AML-193 (cell line): ENCODE measurements around the gene CFAP46.

Source experiments
- DNase-seq, 2 experiments: peaks; one replicate each; lab custom pipeline; 2025; lab: John Stamatoyannopoulos, UW

CFAP46 gene

DNA sequence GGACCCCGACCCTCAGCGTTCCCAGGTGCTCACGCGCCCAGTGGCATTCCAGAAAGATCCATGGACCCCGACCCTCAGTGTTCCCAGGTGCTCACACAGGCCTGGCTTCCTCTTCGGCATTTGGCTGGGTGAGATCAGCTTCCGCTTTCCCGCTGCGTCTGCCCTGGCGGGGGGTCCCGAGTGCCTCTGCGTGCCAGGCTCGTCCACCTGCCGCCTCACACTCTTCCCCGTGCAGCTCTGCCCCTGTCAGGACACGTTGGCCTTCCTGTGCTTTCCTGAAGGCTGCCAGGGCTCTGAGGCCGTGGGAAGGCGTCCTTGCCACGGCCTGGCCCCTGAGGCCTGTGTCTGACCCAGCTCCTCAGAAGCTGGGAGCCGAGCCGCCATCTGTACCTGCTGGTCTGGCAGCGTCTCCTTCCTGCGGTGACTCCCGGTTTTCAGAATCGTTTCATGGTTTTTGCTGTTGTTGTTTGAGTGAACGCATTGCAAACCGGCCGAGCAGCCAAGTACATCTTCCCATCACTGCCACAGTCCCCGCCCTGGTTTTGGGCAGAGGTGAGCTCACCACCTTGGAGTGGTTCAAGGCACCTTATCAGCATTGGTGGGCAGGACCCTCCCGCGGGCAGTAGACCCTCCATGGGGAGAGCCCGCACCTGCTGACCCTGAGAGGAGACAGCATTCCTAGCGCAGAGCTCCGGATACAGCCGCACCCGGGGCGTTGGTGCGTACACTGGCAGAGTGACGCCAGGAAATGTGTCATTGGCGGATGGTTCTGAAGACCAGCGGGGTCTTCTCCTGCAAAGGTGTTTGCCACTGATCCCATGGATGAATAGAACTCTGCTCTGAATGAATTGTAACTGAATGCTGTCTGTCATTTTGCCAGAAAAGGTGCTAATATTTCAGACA, 173.8 kb downstream of the CFAP46 start:
- DNase-seq = no peak

DNA sequence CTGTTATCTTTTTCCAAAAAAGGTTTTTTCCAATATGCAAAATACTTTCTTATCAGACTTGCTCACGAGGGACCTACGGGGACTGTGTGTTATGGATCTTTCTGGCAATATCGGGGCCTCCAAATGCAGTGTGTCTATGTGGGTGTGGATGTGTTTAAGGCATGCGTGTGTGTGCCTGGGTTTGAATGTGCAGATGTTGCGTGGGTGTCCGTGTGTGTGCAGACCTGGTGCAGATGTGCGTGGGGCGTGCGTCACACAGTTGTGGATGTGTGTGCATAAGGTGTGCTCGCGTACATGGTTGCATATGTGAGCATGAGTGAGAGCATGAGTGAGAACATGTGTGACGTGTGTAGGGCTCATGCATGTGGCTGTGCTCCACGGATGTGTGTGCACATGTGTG, 176.1 kb downstream of the CFAP46 start:
- DNase-seq = no peak

DNA sequence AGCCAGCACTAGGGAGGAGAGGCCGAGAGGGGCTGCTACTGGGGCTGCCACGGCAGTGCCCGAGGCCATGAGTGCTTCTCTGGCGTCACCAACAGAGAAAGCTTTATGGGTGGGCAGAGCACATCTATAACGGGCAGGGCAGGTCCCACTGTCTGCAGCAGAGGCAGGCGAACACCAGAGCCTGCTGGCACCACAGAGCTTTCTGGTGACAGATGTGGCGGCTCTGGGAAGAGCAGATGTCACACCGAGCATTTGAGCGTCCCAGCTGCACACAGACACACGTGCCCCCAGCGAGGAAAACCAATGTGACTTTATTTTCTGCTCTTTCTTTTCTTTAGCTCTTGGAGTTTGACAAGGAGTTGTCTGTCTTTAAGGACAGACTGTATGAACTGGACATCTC, 176.9 kb downstream of the CFAP46 start:
- no peak for DNase-seq

DNA sequence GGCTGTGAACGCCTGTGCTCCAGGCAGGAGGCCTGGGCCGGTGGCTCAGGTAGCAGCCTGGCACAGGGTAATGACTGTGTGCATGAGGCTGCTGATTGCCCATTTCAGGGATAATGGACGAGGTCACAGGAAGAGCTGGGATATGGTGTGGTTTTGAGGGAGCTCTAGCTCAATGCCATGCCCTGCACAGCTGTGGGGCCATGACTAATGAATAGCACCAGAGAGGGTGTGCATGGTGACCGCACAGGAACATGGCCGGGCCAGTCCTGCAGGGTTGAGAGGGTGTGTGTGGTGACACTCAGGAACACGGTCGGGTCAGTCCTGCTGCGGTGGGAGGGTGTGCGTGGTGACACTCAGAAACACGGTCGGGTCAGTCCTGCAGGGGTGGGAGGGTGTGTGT, 178.3 kb downstream of the CFAP46 start:
- no peak for DNase-seq

DNA sequence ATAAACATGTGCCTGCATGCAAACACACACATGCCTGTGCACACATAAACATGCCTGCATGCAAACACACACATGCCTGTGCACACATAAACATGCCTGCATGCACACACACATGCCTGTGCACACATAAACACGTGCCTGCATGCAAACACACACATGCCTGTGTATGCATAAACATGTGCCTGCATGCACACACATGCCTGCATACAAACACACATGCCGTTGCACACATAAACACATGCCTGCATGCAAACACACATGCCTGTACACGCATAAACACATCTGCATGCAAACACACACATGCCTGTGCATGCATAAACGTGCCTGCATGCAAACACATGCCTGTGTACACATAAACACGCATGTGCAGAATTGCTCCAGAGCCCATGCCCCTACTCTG, 178.8 kb downstream of the CFAP46 start:
- no peak for DNase-seq

DNA sequence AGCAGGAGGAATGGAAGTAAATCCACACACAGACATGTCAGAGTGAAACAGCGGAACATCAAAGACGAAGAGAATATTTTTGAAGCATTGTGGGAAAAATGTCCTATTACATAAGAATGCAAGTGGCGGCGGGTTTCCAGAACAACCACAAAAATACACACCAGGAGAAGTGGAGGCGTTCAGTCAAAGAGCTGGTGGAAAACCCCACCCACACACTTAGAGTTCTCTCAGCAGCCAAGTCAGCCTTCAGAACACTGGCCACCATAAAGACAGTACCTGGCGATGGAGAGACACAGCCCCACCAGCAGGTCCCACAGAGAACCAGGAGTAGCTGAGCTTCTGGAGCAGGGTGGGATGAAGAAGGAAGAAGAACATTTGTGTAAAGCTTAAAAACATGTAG, 180.1 kb downstream of the CFAP46 start:
- DNase-seq = no peak

DNA sequence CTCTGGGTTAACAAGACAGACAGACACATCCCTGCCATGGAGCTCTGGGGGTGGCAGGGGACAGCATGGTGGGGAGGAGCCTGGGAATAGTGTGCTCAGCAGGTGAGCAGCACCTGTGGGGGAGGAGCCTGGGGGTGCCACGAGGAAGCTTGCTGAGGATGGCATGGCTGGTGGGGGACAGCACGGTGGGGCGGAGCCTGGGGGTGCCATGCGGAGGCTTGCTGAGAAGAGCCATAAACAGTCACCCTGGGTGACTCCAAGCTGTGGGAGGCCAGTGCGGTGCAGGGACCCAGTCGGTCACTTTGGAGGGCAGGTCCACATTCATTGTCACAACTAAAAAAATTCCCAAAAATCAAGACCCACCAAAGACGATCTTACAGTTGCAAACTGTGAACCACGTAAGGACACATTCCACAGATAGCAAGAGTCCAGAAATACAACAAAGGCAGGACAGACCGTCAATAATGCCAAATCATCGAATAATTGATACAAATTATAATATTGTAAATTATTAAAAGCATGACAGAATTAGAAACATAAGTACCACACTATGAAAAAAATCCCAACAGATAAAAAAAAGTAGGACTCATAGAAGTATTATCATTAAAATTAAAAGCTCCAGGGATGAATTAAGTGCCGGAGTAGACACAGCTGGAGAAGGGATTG, 180.8 kb downstream of the CFAP46 start:
- no peak for DNase-seq

DNA sequence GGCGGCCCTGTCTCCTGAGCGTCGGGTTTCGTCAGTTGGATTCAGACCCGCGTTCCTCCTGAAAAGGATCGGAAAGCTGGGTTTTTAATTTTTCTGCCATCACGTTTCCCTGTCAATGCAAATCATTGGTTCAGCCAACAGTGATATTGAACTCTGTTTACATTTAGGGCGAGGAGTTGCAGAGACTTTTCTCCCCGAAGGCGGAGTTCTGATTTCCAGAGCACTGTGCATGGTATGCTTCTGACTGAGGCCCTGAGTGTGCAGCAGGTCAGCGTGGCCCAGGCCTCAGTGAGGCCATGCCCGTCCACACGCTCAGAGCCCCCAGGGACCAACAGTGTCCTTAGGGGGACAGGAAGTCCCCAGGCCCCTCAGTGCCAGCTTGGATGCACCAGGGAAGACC, 183.5 kb downstream of the CFAP46 start:
- DNase-seq = no peak
